ENCODE data around the gene ZNF74. TPM values are rescaled to one million over a fixed set of nuclear protein-coding genes. Genes with fewer than 3 reads are reported as not detected.

The ZNF74 gene
- polyA plus RNA-seq, 1 donor from 2014 or later, result 75.6 TPM

DNA sequence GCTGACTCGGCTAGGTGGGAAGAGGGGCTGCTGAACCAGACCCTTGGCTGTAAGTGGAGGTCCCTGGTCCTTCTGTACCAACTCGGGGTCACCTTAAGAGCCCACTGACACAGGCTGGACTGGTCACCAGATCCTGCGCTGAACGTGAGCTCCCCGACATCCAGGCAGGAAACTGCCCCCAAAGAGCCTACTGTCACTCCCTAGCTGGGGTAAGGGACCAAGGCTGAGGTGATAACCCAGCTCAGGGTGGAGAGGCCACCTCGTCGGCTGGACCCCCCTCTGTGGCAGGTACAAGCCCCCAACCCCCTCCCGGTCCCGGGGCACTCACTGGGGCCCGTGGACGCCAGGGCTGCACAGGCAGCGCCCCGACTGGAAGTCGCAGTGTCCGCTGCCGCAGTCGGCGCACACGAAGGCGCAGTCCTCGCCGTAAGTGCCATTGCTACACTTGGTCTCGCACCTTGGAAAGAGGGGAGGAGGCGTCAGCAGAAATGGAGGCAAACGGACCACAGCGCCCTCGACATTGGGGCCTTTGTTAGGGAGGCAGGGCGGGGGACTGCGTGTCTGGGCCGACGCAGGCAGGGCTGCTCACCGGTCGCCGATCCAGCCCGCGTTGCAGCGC lies 36.3 kb downstream of the ZNF74 start:
- peaks cover 56% of the 10 kb centered on the region for H3K27me3 ChIP-seq (ENCODE audit: insufficient read depth, low read depth, low read length)
- no peaks in the 10 kb centered on the region for H3K9me2 ChIP-seq (ENCODE audit: insufficient read depth, low read length)
- H3K4me2 ChIP-seq (ENCODE audit: low read length), result no peak overlapping the region
- no peak overlapping the region for H3K27ac ChIP-seq (ENCODE audit: low read length)
- H3K9ac ChIP-seq (ENCODE audit: low read length), result peak overlapping the region; percentile 50
- no peaks in the 10 kb centered on the region for H3K79me2 ChIP-seq (replicated peaks; ENCODE audit: insufficient read depth, low read length)
- no peaks in the 10 kb centered on the region for H3F3A ChIP-seq (ENCODE audit: insufficient read depth, low read length, poor library complexity, severe bottlenecking)
- H2AFZ ChIP-seq (ENCODE audit: low read depth, low read length), result no peak overlapping the region
- H4K20me1 ChIP-seq (ENCODE audit: insufficient read depth), result no peaks in the 10 kb centered on the region
- no peak for TF ChIP-seq POLR2AphosphoS5 (IDR thresholded peaks at IDR 0.05)
- no peak for TF ChIP-seq RAD21 (conservative IDR thresholded peaks at IDR 0.05)
- TF ChIP-seq MXI1 (conservative IDR thresholded peaks at IDR 0.05; ENCODE audit: poor library complexity, severe bottlenecking), result no peak
- no peak for TF ChIP-seq EP300 (conservative IDR thresholded peaks at IDR 0.05; ENCODE audit: poor library complexity, severe bottlenecking)
- no peak for TF ChIP-seq EZH2 (IDR thresholded peaks at IDR 0.05; ENCODE audit: borderline replicate concordance, insufficient read depth, low read length, poor library complexity, severe bottlenecking)
- TF ChIP-seq, protein P1, sequence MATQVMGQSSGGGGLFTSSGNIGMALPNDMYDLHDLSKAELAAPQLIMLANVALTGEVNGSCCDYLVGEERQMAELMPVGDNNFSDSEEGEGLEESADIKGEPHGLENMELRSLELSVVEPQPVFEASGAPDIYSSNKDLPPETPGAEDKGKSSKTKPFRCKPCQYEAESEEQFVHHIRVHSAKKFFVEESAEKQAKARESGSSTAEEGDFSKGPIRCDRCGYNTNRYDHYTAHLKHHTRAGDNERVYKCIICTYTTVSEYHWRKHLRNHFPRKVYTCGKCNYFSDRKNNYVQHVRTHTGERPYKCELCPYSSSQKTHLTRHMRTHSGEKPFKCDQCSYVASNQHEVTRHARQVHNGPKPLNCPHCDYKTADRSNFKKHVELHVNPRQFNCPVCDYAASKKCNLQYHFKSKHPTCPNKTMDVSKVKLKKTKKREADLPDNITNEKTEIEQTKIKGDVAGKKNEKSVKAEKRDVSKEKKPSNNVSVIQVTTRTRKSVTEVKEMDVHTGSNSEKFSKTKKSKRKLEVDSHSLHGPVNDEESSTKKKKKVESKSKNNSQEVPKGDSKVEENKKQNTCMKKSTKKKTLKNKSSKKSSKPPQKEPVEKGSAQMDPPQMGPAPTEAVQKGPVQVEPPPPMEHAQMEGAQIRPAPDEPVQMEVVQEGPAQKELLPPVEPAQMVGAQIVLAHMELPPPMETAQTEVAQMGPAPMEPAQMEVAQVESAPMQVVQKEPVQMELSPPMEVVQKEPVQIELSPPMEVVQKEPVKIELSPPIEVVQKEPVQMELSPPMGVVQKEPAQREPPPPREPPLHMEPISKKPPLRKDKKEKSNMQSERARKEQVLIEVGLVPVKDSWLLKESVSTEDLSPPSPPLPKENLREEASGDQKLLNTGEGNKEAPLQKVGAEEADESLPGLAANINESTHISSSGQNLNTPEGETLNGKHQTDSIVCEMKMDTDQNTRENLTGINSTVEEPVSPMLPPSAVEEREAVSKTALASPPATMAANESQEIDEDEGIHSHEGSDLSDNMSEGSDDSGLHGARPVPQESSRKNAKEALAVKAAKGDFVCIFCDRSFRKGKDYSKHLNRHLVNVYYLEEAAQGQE (IDR thresholded peaks at IDR 0.05; ENCODE audit: borderline replicate concordance), result no peak
- no peak for TF ChIP-seq TAF1 (IDR thresholded peaks at IDR 0.05; ENCODE audit: low read depth)
- TF ChIP-seq SMC3 (conservative IDR thresholded peaks at IDR 0.05; ENCODE audit: poor library complexity), result no peak
- TF ChIP-seq, protein P2, sequence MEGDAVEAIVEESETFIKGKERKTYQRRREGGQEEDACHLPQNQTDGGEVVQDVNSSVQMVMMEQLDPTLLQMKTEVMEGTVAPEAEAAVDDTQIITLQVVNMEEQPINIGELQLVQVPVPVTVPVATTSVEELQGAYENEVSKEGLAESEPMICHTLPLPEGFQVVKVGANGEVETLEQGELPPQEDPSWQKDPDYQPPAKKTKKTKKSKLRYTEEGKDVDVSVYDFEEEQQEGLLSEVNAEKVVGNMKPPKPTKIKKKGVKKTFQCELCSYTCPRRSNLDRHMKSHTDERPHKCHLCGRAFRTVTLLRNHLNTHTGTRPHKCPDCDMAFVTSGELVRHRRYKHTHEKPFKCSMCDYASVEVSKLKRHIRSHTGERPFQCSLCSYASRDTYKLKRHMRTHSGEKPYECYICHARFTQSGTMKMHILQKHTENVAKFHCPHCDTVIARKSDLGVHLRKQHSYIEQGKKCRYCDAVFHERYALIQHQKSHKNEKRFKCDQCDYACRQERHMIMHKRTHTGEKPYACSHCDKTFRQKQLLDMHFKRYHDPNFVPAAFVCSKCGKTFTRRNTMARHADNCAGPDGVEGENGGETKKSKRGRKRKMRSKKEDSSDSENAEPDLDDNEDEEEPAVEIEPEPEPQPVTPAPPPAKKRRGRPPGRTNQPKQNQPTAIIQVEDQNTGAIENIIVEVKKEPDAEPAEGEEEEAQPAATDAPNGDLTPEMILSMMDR (IDR thresholded peaks at IDR 0.05; ENCODE audit: poor library complexity, severe bottlenecking), result no peak
- peak overlapping the region; percentile 73 for H3K4me3 ChIP-seq (ENCODE audit: low read length)
- no peaks in the 10 kb centered on the region for H3K9me3 ChIP-seq (ENCODE audit: low read length)
- no peaks in the 10 kb centered on the region for H3K36me3 ChIP-seq (ENCODE audit: insufficient read depth, low read length)

DNA sequence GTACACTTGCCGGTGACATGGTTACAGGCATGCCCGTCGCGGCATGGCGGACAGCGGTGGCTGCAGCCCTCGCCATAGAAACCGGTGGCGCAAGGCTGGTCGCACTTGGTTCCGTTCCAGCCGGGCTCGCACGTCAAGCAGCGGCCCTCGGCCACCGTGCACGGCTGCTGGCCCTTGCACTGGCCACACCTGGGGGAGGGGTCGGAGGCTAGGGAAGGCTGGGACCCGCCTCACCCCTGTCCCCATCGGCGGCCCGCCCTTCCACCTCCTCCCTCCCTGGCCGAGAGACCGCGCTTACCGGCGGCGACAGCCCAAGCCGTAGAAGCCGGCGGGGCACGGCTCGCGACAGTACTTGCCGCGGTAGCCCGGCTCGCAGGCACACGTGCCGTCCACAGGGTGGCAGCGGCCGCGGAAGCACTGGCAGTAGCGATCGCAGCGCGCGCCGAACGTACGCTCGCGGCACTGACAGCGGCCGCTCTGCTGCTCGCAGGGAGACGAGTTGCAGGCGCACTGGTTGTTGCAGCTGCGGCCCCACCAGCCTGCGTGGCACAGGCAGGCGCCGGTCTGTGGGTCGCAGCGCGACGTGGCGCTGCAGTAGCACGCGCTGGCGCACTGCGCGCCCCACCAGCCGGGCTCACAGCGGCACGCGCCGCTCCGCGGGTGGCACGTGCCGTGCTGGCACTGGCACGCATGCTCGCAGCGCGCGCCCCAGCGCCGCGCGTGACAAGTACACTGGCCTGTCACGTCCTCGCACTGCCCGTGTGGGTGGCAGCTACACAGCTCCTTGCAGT lies 37.0 kb downstream of the ZNF74 start:
- no peak overlapping the region for H3K27ac ChIP-seq (ENCODE audit: low read length)
- no peaks in the 10 kb centered on the region for H3K79me2 ChIP-seq (replicated peaks; ENCODE audit: insufficient read depth, low read length)
- TF ChIP-seq RAD21 (conservative IDR thresholded peaks at IDR 0.05) (peak; percentile 56), SMC3 (conservative IDR thresholded peaks at IDR 0.05; ENCODE audit: poor library complexity) (peak; percentile 72), EP300 (conservative IDR thresholded peaks at IDR 0.05; ENCODE audit: poor library complexity, severe bottlenecking) (peak; percentile 30), MXI1 (conservative IDR thresholded peaks at IDR 0.05; ENCODE audit: poor library complexity, severe bottlenecking) (peak; percentile 85), EZH2 (IDR thresholded peaks at IDR 0.05; ENCODE audit: borderline replicate concordance, insufficient read depth, low read length, poor library complexity, severe bottlenecking) (no peak)
- TF ChIP-seq, protein P2 (IDR thresholded peaks at IDR 0.05; ENCODE audit: poor library complexity, severe bottlenecking), result peak; percentile 74
- H3K4me3 ChIP-seq (ENCODE audit: low read length), result peak overlapping the region; percentile 73
- H3K36me3 ChIP-seq (ENCODE audit: insufficient read depth, low read length), result no peaks in the 10 kb centered on the region
- peak overlapping the region; percentile 62 for H3K4me2 ChIP-seq (ENCODE audit: low read length)
- peak overlapping the region; percentile 50 for H3K9ac ChIP-seq (ENCODE audit: low read length)
- no peak overlapping the region for H2AFZ ChIP-seq (ENCODE audit: low read depth, low read length)
- H3K9me2 ChIP-seq (ENCODE audit: insufficient read depth, low read length), result no peaks in the 10 kb centered on the region
- no peaks in the 10 kb centered on the region for H3F3A ChIP-seq (ENCODE audit: insufficient read depth, low read length, poor library complexity, severe bottlenecking)
- H4K20me1 ChIP-seq (ENCODE audit: insufficient read depth), result no peaks in the 10 kb centered on the region
- no peaks in the 10 kb centered on the region for H3K9me3 ChIP-seq (ENCODE audit: low read length)
- H3K27me3 ChIP-seq (ENCODE audit: insufficient read depth, low read depth, low read length), result peaks cover 63% of the 10 kb centered on the region

Measured in neural cell (in vitro differentiated cells).